ENCODE data around the gene KY. TPM values are rescaled to one million over a fixed set of nuclear protein-coding genes. Genes with fewer than 3 reads are reported as not detected.

Gene KY
- polyA plus RNA-seq, 1 donor (not counting 4 experiments of a cell fraction or from before 2014, with no cell fraction given) = not detected

GRCh38 chr3:134622806-134623365 lies 27.9 kb downstream of the KY start:
- Histone ChIP-seq H3K9me3 (ENCODE audit: control insufficient read depth, low read depth, low read length) (no peaks in the 10 kb centered on the region), H2AFZ (ENCODE audit: control insufficient read depth, low read length) (no peak overlapping the region), H3K4me2 (ENCODE audit: control insufficient read depth, extremely low read depth, insufficient read depth, low read depth, low read length) (no peak overlapping the region), H3K27me3 (ENCODE audit: control insufficient read depth, extremely low read depth, insufficient read depth, low read length) (peaks cover 7% of the 10 kb centered on the region), H3K4me1 (ENCODE audit: control insufficient read depth, extremely low read depth, insufficient read depth, low read length) (no peaks in the 10 kb centered on the region), H3K9ac (ENCODE audit: control insufficient read depth, extremely low read depth, insufficient read depth, low read length) (no peak overlapping the region), H3K9me1 (ENCODE audit: control insufficient read depth, extremely low read depth, insufficient read depth, low read length) (no peaks in the 10 kb centered on the region), H3K4me3 (ENCODE audit: control insufficient read depth in 2 of 3, extremely low read depth in 1 of 3, insufficient read depth in 2 of 3, low read depth in 1 of 3, low read length in 3 of 3) (no peak overlapping the region), H4K20me1 (ENCODE audit: control insufficient read depth, extremely low read depth, insufficient read depth, low read length) (no peaks in the 10 kb centered on the region), H3K79me2 (ENCODE audit: control insufficient read depth, insufficient read depth, low read length) (no peaks in the 10 kb centered on the region), H3K36me3 (ENCODE audit: control insufficient read depth in 2 of 2, extremely low read depth in 1 of 2, insufficient read depth in 2 of 2, low read length in 2 of 2) (no peaks in the 10 kb centered on the region), H3K27ac (ENCODE audit: control insufficient read depth, insufficient read depth, low read length) (no peak overlapping the region)
- DNase-seq (ENCODE audit: low read depth, low spot score) = no peak
- TF ChIP-seq CTCF (optimal IDR thresholded peaks at IDR 0.05 in 1 of 3, IDR thresholded peaks at IDR 0.05 in 1 of 3, conservative IDR thresholded peaks at IDR 0.05 in 1 of 3; ENCODE audit: extremely low read depth in 1 of 3, insufficient read depth in 2 of 3, low read length in 3 of 3) = no peak
- no peak for TF ChIP-seq EZH2 (IDR thresholded peaks at IDR 0.05; ENCODE audit: low read length)
- dilution Hi-C loops (cut with MboI; ENCODE audit: extremely low pct_ligation_motif_present, low sequenced_read_pairs) = no loop called here
- no peak for FAIRE-seq

GRCh38 chr3:134621854-134622253 lies 29.0 kb downstream of the KY start:
- Histone ChIP-seq H3K4me1 (ENCODE audit: control insufficient read depth, extremely low read depth, insufficient read depth, low read length) (no peaks in the 10 kb centered on the region), H3K79me2 (ENCODE audit: control insufficient read depth, insufficient read depth, low read length) (no peaks in the 10 kb centered on the region), H2AFZ (ENCODE audit: control insufficient read depth, low read length) (no peak overlapping the region), H3K27me3 (ENCODE audit: control insufficient read depth, extremely low read depth, insufficient read depth, low read length) (peaks cover 7% of the 10 kb centered on the region), H3K9ac (ENCODE audit: control insufficient read depth, extremely low read depth, insufficient read depth, low read length) (no peak overlapping the region), H3K4me2 (ENCODE audit: control insufficient read depth, extremely low read depth, insufficient read depth, low read depth, low read length) (no peak overlapping the region), H4K20me1 (ENCODE audit: control insufficient read depth, extremely low read depth, insufficient read depth, low read length) (no peaks in the 10 kb centered on the region), H3K27ac (ENCODE audit: control insufficient read depth, insufficient read depth, low read length) (no peak overlapping the region), H3K4me3 (ENCODE audit: control insufficient read depth in 2 of 3, extremely low read depth in 1 of 3, insufficient read depth in 2 of 3, low read depth in 1 of 3, low read length in 3 of 3) (no peak overlapping the region), H3K36me3 (ENCODE audit: control insufficient read depth in 2 of 2, extremely low read depth in 1 of 2, insufficient read depth in 2 of 2, low read length in 2 of 2) (no peaks in the 10 kb centered on the region), H3K9me1 (ENCODE audit: control insufficient read depth, extremely low read depth, insufficient read depth, low read length) (no peaks in the 10 kb centered on the region), H3K9me3 (ENCODE audit: control insufficient read depth, low read depth, low read length) (no peaks in the 10 kb centered on the region)
- no peak for FAIRE-seq
- dilution Hi-C loops (cut with MboI; ENCODE audit: extremely low pct_ligation_motif_present, low sequenced_read_pairs) = no loop called here
- no peak for DNase-seq (ENCODE audit: low read depth, low spot score)
- TF ChIP-seq EZH2 (IDR thresholded peaks at IDR 0.05; ENCODE audit: low read length) (no peak), CTCF (optimal IDR thresholded peaks at IDR 0.05 in 1 of 3, IDR thresholded peaks at IDR 0.05 in 1 of 3, conservative IDR thresholded peaks at IDR 0.05 in 1 of 3; ENCODE audit: extremely low read depth in 1 of 3, insufficient read depth in 2 of 3, low read length in 3 of 3) (no peak)

Measured in keratinocyte (primary cell).